HG03025 (cell line): ENCODE data around the gene REXO2.

Experiments used
- ATAC-seq: cut with Tn5 transposase; IDR thresholded peaks from one replicate; pipeline ENCODE4 v1.9.1; 2021; ENCODE audit warnings: mild to moderate bottlenecking, moderate library complexity; ENCODE audit not compliant: unreplicated experiment, low FRiP score

Gene REXO2

DNA sequence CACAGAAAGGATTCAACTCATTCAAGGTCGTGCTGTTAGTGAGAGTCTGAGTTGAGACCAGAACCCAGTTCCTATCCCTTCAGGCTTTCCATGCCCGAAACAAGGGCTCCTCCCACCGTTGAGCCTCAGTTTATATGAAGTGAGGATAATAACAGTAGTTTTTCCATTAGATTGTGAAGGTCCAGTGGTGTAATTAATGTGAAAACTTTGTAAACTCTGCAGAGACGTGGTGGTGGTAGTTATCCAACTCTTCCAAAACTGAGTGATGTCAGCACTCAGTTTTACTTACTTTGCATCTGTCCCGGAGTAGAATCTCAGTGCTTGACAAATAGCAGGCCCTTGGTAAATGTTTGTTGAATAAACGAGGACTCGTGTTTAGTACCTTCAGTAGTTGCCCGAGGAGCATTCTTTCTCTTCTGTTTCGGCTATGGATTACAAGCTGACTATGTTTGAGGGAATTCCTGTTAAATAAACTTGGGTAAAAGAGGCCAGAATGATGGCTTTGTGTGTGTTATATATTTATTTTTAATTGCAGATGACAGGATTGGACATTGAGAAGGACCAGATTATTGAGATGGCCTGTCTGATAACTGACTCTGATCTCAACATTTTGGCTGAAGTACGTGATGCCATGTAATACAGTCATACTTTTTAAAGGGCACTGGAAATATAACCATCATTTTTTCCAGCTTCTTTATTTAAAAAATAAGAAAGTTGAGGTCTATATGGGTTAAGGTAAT, 1.0 kb downstream of the REXO2 start:
- no peak for ATAC-seq

DNA sequence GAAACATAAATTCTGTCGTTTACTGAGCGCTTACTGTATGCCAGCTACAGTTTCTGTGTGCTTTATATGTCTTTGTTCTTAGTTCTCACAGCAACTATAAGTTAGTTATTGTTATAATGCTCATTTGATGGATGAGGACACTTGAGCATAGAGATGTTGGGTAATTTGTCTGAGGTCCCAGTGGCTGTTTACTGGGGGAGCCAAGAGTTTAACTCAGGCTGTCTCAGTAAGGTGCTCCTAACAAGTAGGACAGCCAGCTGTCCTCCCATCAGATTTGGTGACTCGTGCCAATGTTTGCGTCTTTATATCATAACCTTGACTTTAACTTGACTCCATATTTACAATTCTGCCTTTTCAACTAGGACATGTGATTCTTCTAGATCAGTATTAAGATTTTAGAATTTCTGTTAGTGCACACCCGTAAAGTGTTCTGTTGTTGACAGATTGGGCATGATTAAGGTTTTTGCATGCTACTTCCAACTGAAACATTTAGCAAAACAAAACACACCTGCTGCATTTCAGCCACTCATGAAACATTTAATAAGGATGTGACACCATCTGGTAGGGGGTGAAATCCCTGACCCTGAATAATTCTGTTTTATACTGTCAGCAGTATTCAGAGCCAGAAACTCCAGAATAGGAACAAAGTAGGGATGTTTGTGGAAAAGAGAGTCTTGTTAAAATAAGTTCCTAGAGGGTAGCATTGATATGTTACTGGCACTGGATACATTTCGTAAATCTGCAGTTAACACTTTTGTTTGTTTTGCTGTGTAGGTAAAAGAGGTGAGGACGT, 1.9 kb downstream of the REXO2 start:
- no peak for ATAC-seq

- ATAC-seq = no peak
Observed at GRCh38 chr11:114441921-114442320, 2.7 kb downstream of the REXO2 start.

- ATAC-seq = no peak
Observed at GRCh38 chr11:114442536-114442935, 3.3 kb downstream of the REXO2 start.

- no peak for ATAC-seq
Observed at GRCh38 chr11:114447444-114447843, 8.2 kb downstream of the REXO2 start.

DNA sequence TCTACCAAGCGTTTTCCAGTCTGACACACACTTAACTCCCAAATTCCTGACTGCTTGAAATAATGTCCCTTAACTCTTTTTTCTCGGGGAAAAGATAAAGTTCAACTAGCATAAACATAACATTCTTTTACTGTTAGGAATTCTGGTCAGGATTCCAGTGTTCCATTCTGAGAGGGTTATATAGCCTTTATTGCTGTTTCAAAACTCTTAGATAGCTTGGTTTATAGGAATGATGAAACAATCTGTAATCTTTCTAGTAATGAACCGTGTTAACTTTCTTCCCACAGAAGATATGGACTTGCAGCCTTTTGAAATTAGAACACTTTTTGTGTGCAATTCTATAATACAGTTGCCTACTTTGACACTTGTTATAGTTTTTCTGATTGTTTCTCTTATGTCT, 8.6 kb downstream of the REXO2 start:
- ATAC-seq = no peak

- no peak for ATAC-seq
Observed at GRCh38 chr11:114448749-114449482, 9.6 kb downstream of the REXO2 start.

- no peak for ATAC-seq
Observed at GRCh38 chr11:114449845-114450244, 10.6 kb downstream of the REXO2 start.

- ATAC-seq = no peak
Observed at GRCh38 chr11:114452399-114452798, 13.1 kb downstream of the REXO2 start.

DNA sequence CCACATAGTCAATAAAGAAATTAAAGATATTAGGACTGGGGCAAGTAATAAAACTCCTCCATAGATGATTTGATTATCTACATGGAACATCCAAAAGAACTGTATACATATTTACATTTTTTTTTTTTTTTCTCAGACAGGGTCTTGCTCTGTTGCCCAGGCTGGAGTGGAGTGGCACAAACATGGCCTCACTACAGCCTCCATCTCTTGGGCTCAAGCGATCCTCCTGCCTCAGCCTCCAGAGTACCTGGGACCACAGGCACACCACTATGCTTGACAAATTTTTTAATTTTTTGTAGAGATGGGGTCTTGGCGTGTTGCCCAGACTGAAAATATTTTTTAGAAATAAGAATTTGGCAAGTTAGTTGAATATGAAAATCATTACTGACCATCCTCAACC, 24.7 kb downstream of the REXO2 start:
- ATAC-seq = no peak

- no peak for ATAC-seq
Observed at GRCh38 chr11:114466742-114467141, 27.5 kb downstream of the REXO2 start.

DNA sequence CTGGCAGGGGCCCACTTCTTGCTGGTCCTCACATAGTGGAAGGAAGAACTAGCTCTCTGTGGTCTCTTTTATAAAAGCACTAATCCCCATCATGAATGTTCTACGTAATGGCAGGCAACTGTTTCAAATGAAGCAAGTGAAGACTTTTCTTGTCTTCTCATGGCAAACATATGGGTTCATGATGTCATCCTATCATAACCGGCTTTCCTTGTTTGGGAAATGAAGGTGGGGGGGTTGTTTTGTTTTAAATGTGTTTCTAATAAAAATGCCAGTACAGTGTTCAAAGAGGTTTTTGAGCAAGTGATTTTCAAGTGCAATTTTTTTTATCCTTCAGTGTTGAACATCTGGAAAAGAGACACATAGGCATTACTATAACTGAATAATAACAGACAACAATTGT, 33.4 kb downstream of the REXO2 start:
- ATAC-seq = no peak

DNA sequence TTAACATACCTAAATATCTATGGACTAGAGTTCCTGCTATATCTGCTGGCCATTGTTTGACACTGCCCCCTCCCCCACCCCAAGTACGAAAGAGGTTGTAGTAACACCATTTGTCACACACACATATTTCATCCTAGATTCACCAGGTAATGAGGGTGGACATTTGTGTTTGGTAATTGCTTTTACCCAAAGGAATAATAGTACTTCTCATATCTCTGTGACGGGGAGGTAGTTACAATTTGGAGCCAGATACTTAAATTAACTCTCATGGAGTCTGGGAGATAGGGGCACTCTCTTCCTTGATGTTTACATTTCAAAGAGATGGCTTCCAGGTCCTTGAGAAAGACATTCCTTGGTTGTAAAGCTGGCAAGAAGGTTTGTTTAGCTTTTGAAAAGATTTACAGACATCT, 38.7 kb downstream of the REXO2 start:
- ATAC-seq = no peak

DNA sequence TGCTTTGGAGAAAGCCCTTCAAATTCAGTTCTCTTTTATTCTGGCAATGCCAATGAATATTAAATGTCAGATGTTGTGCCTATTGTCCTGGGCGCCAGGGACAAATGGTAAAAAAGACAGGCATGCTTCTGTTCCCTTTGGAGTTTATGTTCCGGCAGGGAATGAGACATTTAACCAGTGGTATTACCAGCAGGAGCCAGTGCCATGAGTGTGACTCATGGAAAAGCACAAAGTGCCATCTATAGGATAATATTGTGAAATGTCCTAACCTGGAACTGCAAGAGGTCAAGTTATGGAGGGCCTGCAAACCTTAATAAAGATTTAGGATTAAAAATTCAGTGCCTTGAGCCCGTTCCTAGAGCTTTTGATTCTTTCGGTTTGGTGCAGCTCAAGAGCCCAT, 39.5 kb downstream of the REXO2 start:
- ATAC-seq = no peak

DNA sequence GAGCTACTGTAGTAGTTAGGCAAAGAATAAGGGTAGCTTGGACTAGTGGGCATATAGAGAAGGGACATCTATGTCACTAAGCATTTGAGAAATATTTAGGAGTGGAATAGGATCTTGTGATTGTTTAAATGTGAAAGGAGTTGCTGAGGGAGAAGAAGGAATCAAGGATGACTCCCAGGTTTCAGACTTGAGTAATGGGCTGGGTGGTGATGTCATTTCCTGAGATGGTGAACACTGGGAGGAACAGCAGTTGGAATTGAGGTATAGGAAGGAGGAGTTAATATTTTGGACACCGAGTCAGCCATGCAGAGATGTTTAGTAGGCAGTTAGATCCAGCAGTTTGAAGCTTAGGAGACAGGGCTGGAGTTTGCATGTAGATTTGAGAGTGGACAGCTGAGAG, 40.1 kb downstream of the REXO2 start:
- no peak for ATAC-seq

DNA sequence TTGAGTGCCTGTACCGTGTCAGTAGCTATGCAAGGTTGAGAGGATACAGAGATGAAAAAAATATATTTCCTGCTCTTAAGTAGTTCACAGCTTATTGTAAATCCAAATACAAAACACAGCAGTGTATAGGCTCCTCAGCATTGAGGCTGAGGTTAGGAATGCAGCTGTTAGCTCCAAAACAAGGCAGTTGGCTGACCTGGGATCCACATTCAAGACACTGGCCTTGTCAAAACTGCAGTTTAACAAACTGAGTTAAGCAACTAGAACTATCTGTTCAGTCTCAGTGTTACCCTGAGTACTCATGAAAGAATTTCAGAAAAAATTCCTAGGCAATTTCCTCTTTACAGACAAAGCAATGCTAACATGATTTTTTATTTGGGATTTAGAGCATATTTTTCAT, 42.8 kb downstream of the REXO2 start:
- no peak for ATAC-seq

DNA sequence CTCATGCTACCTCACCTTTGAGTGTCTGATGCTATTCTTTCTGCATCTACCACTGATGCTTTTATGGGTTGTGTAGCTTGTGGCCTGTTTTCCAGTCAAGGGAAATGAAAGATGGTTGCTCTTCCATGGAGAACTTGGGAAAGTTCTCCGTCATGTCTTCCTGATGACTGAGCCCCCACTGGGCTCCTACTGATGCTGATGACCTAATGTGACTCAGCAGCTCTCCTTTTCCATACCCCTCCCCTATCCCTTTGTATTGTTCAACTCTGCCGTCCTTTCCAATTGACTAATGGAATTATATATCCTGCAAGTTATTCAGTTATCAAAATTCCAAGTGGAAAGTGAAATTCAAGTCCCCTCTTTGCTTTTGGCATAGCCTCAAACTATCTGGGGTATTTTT, 44.7 kb downstream of the REXO2 start:
- no peak for ATAC-seq

DNA sequence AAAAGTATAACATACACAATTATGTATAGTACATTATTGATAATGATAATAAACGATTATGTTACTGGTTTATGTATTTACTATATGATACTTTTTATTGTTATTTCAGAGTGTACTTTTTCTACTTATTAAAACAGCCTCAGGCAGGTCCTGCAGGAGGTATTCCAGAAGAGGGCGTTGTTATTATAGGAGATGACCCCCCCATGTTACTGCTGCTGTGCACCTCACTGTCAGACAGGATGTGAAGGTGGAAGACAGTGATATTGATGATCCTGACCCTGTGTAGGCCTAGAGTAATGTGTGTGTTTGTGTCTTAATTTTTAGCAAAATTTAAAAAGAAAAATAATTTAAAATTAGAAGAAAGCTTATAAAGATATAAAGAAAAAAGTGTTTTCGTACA, 57.6 kb downstream of the REXO2 start:
- no peak for ATAC-seq

DNA sequence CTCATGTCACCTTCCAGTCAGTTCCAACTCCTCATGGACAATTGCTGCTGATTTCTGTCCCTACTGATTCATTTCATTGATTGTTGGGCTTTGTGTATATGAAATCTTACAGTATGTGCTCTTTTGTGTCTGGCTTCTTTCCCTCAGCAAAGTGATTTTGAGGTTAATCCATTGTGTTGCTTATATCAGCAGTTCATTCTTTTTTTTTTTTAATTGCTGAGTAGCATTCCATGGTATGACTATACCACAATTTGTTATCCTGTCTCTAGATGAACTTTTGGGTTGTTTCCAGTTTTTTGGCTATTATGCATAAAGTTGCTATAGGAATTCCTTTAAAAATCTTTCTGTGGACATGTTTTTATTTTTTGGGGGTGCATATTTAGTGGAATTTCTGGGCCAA, 60.5 kb downstream of the REXO2 start:
- ATAC-seq = no peak
